NB4 (cell line): ENCODE data around the gene MCC.

ENCODE experiments used
- DNase-seq: peaks from one replicate; pipeline ENCODE4 v3.0.0; 2010; ENCODE audit warnings: low read depth
- H3K4me3 ChIP-seq: one replicate; pipeline ENCODE4 v1.5.1; 2011; ENCODE audit warnings: mild to moderate bottlenecking, low read depth, low read length, moderate library complexity
- MYC ChIP-seq: IDR thresholded peaks from 2 replicates; pipeline ENCODE4 v1.6.1; 2011; ENCODE audit warnings: low read depth, low read length
- POLR2A ChIP-seq: IDR thresholded peaks from 2 replicates; pipeline ENCODE4 v1.6.1; 2011; ENCODE audit warnings: mild to moderate bottlenecking; ENCODE audit not compliant: insufficient read length; ENCODE audit errors: extremely low read depth
- TF ChIP-seq, protein P1 (sequence below): IDR thresholded peaks from one replicate; pipeline ENCODE4 v1.5.1; 2012; ENCODE audit warnings: low read depth, low read length
- TF ChIP-seq, protein P2 (sequence below): IDR thresholded peaks from 2 replicates; pipeline ENCODE4 v1.6.1; 2011; ENCODE audit warnings: low read depth, low read length

Gene MCC

DNA sequence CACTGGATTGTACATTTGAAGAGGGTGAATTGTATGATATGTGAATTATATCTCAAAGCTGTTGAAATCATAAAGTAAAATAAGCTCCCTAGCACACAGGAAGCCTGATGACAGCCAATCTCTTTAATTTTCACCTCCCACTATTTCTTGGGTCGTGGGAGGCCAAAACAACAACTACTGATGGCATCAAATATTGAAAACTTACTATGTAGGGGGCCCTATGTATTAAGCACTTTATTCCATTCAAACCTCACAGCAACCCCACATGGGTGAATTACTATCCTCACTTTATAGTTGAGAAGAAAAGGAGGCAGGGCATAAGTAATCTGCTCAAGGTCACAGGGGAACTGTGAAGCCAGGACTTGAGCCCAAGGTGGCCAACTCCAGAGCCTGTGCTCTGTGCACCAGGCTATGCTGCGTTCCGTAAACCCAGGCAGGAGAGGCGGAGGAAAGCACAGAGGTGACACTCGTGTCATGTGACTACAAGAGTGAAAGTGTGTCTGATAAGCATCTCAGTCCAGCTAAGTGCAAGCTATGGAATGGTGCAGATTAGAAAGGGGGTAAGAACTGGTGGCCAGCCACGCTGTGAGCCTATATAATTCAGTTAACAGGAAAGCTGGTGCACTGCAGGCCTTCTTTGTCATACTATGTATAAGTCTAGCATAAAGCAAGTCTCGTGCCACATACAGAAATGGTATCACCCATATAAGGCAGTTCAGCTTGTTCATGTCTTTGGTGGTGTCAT is 290.6 kb downstream of the MCC start:
- no peak for TF ChIP-seq MYC
- TF ChIP-seq, protein P1, sequence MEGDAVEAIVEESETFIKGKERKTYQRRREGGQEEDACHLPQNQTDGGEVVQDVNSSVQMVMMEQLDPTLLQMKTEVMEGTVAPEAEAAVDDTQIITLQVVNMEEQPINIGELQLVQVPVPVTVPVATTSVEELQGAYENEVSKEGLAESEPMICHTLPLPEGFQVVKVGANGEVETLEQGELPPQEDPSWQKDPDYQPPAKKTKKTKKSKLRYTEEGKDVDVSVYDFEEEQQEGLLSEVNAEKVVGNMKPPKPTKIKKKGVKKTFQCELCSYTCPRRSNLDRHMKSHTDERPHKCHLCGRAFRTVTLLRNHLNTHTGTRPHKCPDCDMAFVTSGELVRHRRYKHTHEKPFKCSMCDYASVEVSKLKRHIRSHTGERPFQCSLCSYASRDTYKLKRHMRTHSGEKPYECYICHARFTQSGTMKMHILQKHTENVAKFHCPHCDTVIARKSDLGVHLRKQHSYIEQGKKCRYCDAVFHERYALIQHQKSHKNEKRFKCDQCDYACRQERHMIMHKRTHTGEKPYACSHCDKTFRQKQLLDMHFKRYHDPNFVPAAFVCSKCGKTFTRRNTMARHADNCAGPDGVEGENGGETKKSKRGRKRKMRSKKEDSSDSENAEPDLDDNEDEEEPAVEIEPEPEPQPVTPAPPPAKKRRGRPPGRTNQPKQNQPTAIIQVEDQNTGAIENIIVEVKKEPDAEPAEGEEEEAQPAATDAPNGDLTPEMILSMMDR: no peak
- TF ChIP-seq, protein P2, sequence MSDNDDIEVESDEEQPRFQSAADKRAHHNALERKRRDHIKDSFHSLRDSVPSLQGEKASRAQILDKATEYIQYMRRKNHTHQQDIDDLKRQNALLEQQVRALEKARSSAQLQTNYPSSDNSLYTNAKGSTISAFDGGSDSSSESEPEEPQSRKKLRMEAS: no peak
- TF ChIP-seq POLR2A: no peak
- DNase-seq: no peak

DNA sequence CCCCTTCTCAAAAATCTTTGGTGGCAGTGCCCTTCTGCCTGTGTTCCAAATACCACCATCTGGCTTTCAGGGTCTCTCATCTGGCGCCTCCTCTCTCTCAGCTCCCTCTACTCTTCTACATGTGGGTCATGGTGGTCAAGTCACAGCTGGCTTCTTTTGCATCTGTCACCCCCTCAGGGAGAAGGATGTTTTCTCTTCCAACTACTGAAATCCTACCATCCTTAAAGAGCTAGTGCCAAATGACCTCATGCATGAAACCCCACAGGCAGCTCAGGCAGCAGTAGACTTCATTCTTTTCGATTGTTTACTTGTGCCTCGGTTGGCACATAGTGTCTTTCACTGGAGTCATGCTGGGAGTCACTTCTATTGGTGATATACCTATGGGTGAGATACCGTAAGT is 292.5 kb downstream of the MCC start:
- H3K4me3 ChIP-seq: no peak overlapping the region
- DNase-seq: no peak
- TF ChIP-seq, protein P1: no peak
- TF ChIP-seq POLR2A: no peak
- TF ChIP-seq, protein P2: no peak
- TF ChIP-seq MYC: no peak

More for the DNA sequence above, 290.6 kb downstream of the MCC start:
- H3K4me3 ChIP-seq: no peak overlapping the region

DNA sequence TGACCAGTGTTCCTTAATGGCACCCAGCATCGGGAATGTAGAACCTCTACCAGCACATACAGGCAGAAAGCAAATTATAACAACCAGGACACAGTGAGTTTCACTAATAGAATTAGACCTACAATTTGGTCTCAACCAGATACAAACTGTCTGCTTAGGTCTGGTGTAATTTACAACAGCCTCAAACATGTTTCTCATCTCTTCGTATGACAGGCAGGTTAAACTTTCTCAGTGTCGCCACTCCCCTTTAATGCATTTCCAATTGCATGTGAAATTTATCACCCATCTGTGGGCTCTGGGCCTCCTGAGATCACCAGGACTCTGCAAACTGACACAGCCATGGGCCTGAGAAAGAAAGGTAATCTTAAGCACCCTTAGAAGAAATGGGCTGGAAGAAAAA is 293.0 kb downstream of the MCC start:
- no peak for DNase-seq
- TF ChIP-seq, protein P1: no peak
- TF ChIP-seq MYC: no peak
- TF ChIP-seq POLR2A: no peak
- TF ChIP-seq, protein P2: no peak
- H3K4me3 ChIP-seq: no peak overlapping the region

DNA sequence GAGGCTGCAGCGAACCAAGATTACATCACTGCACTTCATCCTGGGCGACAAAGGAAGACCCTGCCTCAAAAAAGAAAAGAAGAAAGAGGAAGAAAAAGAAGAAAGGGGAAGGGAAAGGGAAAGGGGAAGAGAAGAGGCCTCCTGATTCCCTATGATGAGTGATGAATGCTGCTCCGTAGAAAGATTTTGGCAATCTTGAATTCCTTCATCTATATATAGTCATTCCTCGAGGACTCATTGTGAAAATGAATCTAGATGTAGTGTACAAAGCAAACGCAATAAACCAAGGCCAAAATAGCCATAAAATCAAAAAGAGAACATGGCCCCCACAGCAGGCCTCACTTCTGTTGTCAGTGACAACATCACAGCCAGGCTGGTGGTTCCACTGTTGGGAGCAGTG is 293.7 kb downstream of the MCC start:
- no peak overlapping the region for H3K4me3 ChIP-seq
- TF ChIP-seq, protein P1: no peak
- TF ChIP-seq MYC (no peak), POLR2A (no peak)
- TF ChIP-seq, protein P2: no peak
- no peak for DNase-seq

DNA sequence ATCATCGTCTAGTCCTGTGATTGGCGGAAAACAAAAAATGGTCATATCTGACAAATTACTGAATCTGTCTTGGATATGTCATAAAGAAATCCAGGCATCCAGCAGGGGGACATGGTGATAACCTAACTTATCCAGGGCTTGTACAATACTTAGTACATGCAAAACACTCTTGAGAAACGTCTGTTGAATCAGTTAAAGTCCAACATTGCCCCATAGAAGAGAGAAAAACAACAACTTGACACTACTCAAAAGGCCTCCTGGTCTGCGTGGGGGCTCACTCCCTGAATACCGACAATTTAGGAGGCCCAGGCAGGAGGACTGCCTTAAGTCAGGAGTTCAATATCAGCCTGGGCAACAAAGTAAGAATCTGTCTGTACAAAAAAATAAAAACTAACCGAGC is 294.1 kb downstream of the MCC start:
- DNase-seq: no peak
- TF ChIP-seq, protein P2: no peak
- no peak for TF ChIP-seq POLR2A
- no peak for TF ChIP-seq MYC
- TF ChIP-seq, protein P1: no peak
- no peak overlapping the region for H3K4me3 ChIP-seq
